Measurements from ENCODE around the gene PARD3. TPM values are rescaled to one million over a fixed set of nuclear protein-coding genes. Genes with fewer than 3 reads are reported as not detected.

The PARD3 gene
- total and polyA plus RNA-seq, 10 of the 15 experiments (the other 5 are each of a cell fraction or from before 2014, with no cell fraction given), result 2.6 to 43.1 (median 13.9) TPM

DNA sequence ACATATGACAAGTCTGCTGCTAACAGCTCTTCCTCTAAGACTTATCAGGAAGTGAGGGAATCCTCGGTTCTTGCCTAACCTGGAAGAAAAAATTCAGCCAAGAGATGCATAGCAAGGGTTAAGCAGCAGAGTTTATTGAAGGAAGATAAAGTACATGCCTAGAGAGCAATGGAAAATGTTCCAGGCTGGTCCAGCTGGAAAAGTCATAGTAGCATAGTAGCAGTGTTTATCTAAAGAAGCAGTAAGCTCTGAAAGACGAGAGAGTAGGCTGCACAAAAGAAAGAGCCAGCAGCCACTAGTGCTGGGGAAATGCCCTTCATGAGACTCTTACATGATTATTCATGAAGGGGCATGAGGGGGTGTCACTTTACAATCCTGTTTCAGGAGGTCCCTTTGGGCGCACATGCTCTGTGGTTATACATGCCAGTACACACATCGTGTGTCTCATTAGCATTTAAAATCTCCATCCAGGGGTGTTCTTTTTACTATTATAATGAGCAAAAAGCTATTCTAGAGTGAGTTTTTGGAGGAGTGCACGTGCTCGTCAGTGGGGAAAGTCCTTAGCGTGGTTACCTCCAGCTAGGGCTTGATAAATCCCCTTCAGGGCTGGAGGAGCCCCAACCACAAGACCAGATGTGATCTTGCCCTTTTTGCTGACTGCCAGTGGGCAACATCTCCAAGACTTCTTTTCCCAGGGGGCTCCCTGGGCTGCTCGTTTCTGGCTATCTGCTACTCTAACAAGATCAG is 716.1 kb downstream of the PARD3 start:
- intact Hi-C loops (cut with micrococcal nuclease; ENCODE audit: unreplicated experiment) (no loop called here), in situ Hi-C loops (cut with MboI) (no loop called here)
- TF ChIP-seq BHLHE40 (IDR thresholded peaks at IDR 0.05; ENCODE audit: borderline replicate concordance in 1 of 2, low read depth in 2 of 2, low read length in 1 of 2), result peak; percentile 58 to 78
- TF ChIP-seq CHD4 (IDR thresholded peaks at IDR 0.05), result no peak
- Histone ChIP-seq H3K4me2 (ENCODE audit: control insufficient read depth, insufficient read depth) (no peak overlapping the region), H3K4me1 (ENCODE audit: control insufficient read depth, insufficient read depth, low read length) (no peaks in the 10 kb centered on the region), H3K36me3 (ENCODE audit: control insufficient read depth in 2 of 2, insufficient read depth in 2 of 2, low read length in 1 of 2) (no peaks in the 10 kb centered on the region), H3K9ac (ENCODE audit: control insufficient read depth, insufficient read depth, low read length) (no peak overlapping the region), H3K79me2 (ENCODE audit: control insufficient read depth, insufficient read depth, low read length) (no peaks in the 10 kb centered on the region), H3K27me3 (replicated peaks in 1 of 2; ENCODE audit: control insufficient read depth in 2 of 2, insufficient read depth in 2 of 2, low read length in 1 of 2) (no peaks in the 10 kb centered on the region), H3K4me3 (no peak overlapping the region), H3K9me3 (replicated peaks; ENCODE audit: control insufficient read depth, insufficient read depth, low read length) (no peaks in the 10 kb centered on the region; the same call in 2 of the 3 replicates), H3K27ac (ENCODE audit: control insufficient read depth, insufficient read depth) (no peak overlapping the region), H2AFZ (ENCODE audit: control insufficient read depth, low read depth, low read length) (no peak overlapping the region), H4K20me1 (ENCODE audit: control insufficient read depth, insufficient read depth) (no peaks in the 10 kb centered on the region)
- WGBS (ENCODE audit: insufficient coverage, insufficient replicate concordance, low lambda C conversion rate, missing lambda C conversion rate), result 5% methylated on average over 8 of the region's 8 CpGs
- ATAC-seq (peak; percentile 67), FAIRE-seq (no peak), DNase-seq (ENCODE audit: low read depth, low spot score) (no peak)
- POLR2A ChIA-PET, result interaction anchor here (0.6 kb wide), 1 partner anchor 31 kb away, joined by 3 read pairs; no protein-coding TSS in a partner anchor
- SMC1A ChIA-PET (ENCODE audit: uncharacterized antibody, unreplicated experiment), result interaction anchor here (0.7 to 1.2 kb wide), 2 partner anchors 36 to 62 kb away, joined by 4 to 5 read pairs; no protein-coding TSS in a partner anchor
- RAD21 ChIA-PET (ENCODE audit: unreplicated experiment), result interaction anchor here (1.0 kb wide), 1 partner anchor 48 kb away, joined by 3 read pairs; no protein-coding TSS in a partner anchor
- no TSS peak for BruUV-seq (replicated peaks)
- CTCF ChIA-PET, result no interaction called here

DNA sequence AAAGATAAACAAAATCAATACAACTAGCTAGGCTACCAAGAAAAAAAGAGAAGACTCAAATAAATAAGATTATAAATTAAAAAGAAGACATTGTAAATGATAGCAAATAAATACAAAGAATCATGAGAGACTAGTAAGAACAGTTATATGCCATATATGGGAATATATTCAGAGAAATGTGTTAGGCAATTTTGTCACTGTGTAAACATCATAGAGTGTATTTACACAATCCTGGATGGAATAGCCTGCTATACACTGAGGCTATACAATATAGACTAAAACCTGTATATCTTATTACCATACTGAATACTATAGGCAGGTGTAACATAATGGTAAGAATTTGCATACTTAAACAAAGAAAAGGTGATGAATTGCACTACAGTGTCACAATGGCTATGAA is 717.4 kb downstream of the PARD3 start:
- intact Hi-C loops (cut with micrococcal nuclease; ENCODE audit: unreplicated experiment), result no loop called here
- no peak for FAIRE-seq
- Histone ChIP-seq H3K27ac (ENCODE audit: control insufficient read depth, insufficient read depth) (no peak overlapping the region), H3K4me3 (no peak overlapping the region), H3K79me2 (ENCODE audit: control insufficient read depth, insufficient read depth, low read length) (no peaks in the 10 kb centered on the region), H3K9me3 (replicated peaks; ENCODE audit: control insufficient read depth, insufficient read depth, low read length) (no peaks in the 10 kb centered on the region; the same call in 2 of the 3 replicates), H3K9ac (ENCODE audit: control insufficient read depth, insufficient read depth, low read length) (no peak overlapping the region), H2AFZ (ENCODE audit: control insufficient read depth, low read depth, low read length) (no peak overlapping the region), H3K36me3 (ENCODE audit: control insufficient read depth in 2 of 2, insufficient read depth in 2 of 2, low read length in 1 of 2) (no peaks in the 10 kb centered on the region), H3K4me1 (ENCODE audit: control insufficient read depth, insufficient read depth, low read length) (no peaks in the 10 kb centered on the region), H4K20me1 (ENCODE audit: control insufficient read depth, insufficient read depth) (no peaks in the 10 kb centered on the region), H3K4me2 (ENCODE audit: control insufficient read depth, insufficient read depth) (no peak overlapping the region), H3K27me3 (replicated peaks in 1 of 2; ENCODE audit: control insufficient read depth in 2 of 2, insufficient read depth in 2 of 2, low read length in 1 of 2) (no peaks in the 10 kb centered on the region)
- SMC1A ChIA-PET (ENCODE audit: uncharacterized antibody, unreplicated experiment), result no interaction called here
- RAD21 ChIA-PET (ENCODE audit: unreplicated experiment), result no interaction called here
- no peak for ATAC-seq
- CTCF ChIA-PET, result no interaction called here
- no peak for DNase-seq (ENCODE audit: low read depth, low spot score)
- in situ Hi-C loops (cut with MboI), result no loop called here
- POLR2A ChIA-PET, result no interaction called here
- BruUV-seq (replicated peaks), result no TSS peak
- TF ChIP-seq, protein P1, sequence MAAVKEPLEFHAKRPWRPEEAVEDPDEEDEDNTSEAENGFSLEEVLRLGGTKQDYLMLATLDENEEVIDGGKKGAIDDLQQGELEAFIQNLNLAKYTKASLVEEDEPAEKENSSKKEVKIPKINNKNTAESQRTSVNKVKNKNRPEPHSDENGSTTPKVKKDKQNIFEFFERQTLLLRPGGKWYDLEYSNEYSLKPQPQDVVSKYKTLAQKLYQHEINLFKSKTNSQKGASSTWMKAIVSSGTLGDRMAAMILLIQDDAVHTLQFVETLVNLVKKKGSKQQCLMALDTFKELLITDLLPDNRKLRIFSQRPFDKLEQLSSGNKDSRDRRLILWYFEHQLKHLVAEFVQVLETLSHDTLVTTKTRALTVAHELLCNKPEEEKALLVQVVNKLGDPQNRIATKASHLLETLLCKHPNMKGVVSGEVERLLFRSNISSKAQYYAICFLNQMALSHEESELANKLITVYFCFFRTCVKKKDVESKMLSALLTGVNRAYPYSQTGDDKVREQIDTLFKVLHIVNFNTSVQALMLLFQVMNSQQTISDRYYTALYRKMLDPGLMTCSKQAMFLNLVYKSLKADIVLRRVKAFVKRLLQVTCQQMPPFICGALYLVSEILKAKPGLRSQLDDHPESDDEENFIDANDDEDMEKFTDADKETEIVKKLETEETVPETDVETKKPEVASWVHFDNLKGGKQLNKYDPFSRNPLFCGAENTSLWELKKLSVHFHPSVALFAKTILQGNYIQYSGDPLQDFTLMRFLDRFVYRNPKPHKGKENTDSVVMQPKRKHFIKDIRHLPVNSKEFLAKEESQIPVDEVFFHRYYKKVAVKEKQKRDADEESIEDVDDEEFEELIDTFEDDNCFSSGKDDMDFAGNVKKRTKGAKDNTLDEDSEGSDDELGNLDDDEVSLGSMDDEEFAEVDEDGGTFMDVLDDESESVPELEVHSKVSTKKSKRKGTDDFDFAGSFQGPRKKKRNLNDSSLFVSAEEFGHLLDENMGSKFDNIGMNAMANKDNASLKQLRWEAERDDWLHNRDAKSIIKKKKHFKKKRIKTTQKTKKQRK (IDR thresholded peaks at IDR 0.05; ENCODE audit: low read depth, low read length), result no peak
- TF ChIP-seq EGR1 (IDR thresholded peaks at IDR 0.05; ENCODE audit: borderline replicate concordance in 1 of 2, low read depth in 2 of 2, low read length in 2 of 2) (no peak), ATF7 (IDR thresholded peaks at IDR 0.05; ENCODE audit: low read depth) (no peak), HDAC6 (IDR thresholded peaks at IDR 0.05; ENCODE audit: unreplicated experiment) (no peak), KLF5 (IDR thresholded peaks at IDR 0.05; ENCODE audit: partially characterized antibody) (no peak), CBX5 (IDR thresholded peaks at IDR 0.05; ENCODE audit: low read depth) (no peak)
- TF ChIP-seq, protein P2, sequence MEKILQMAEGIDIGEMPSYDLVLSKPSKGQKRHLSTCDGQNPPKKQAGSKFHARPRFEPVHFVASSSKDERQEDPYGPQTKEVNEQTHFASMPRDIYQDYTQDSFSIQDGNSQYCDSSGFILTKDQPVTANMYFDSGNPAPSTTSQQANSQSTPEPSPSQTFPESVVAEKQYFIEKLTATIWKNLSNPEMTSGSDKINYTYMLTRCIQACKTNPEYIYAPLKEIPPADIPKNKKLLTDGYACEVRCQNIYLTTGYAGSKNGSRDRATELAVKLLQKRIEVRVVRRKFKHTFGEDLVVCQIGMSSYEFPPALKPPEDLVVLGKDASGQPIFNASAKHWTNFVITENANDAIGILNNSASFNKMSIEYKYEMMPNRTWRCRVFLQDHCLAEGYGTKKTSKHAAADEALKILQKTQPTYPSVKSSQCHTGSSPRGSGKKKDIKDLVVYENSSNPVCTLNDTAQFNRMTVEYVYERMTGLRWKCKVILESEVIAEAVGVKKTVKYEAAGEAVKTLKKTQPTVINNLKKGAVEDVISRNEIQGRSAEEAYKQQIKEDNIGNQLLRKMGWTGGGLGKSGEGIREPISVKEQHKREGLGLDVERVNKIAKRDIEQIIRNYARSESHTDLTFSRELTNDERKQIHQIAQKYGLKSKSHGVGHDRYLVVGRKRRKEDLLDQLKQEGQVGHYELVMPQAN (conservative IDR thresholded peaks at IDR 0.05), result no peak
- TF ChIP-seq, protein P3, sequence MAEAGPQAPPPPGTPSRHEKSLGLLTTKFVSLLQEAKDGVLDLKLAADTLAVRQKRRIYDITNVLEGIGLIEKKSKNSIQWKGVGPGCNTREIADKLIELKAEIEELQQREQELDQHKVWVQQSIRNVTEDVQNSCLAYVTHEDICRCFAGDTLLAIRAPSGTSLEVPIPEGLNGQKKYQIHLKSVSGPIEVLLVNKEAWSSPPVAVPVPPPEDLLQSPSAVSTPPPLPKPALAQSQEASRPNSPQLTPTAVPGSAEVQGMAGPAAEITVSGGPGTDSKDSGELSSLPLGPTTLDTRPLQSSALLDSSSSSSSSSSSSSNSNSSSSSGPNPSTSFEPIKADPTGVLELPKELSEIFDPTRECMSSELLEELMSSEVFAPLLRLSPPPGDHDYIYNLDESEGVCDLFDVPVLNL (IDR thresholded peaks at IDR 0.05; ENCODE audit: low read depth, low read length), result no peak

Measured in GM12878 (cell line).